HAP-1 (cell line): ENCODE results near the gene SYCE1.

Experiments used
- DNase-seq, 2 experiments: peaks; one replicate each; pipeline ENCODE4 v3.0.0-alpha.2; 2016 to 2020; ENCODE audit warnings: low spot score in 2 of 2
- H3K27me3 ChIP-seq: fragments of 250-450 bp; sonication (Bioruptor Pico); 2 replicates; pipeline ENCODE4 v1.5.1; 2020; ENCODE audit warnings: low read depth, mild to moderate bottlenecking, moderate library complexity
- H3K36me3 ChIP-seq: fragments of 250-450 bp; sonication (Bioruptor Pico); replicated peaks from 2 replicates; pipeline ENCODE4 v1.5.1; 2020; ENCODE audit warnings: mild to moderate bottlenecking
- H3K4me1 ChIP-seq: fragments of 250-450 bp; sonication (Bioruptor Pico); 2 replicates; pipeline ENCODE4 v1.5.1; 2020; ENCODE audit warnings: mild to moderate bottlenecking
- H3K4me3 ChIP-seq: fragments of 250-450 bp; sonication (Bioruptor Pico); 2 replicates; pipeline ENCODE4 v1.5.1; 2020; ENCODE audit warnings: mild to moderate bottlenecking, moderate library complexity
- H3K9me3 ChIP-seq: fragments of 250-450 bp; sonication (Bioruptor Pico); 2 replicates; pipeline ENCODE4 v1.5.1; 2020; ENCODE audit warnings: mild to moderate bottlenecking, moderate library complexity
- in situ Hi-C: fragments of 300-500 bp; cut with MboI; formaldehyde crosslinking; loops from 3 replicates; pipeline ENCODE4 v1.14.3; 2020; ENCODE audit warnings: low sequenced_read_pairs, inconsistent platforms, mixed read lengths

The SYCE1 gene

DNA sequence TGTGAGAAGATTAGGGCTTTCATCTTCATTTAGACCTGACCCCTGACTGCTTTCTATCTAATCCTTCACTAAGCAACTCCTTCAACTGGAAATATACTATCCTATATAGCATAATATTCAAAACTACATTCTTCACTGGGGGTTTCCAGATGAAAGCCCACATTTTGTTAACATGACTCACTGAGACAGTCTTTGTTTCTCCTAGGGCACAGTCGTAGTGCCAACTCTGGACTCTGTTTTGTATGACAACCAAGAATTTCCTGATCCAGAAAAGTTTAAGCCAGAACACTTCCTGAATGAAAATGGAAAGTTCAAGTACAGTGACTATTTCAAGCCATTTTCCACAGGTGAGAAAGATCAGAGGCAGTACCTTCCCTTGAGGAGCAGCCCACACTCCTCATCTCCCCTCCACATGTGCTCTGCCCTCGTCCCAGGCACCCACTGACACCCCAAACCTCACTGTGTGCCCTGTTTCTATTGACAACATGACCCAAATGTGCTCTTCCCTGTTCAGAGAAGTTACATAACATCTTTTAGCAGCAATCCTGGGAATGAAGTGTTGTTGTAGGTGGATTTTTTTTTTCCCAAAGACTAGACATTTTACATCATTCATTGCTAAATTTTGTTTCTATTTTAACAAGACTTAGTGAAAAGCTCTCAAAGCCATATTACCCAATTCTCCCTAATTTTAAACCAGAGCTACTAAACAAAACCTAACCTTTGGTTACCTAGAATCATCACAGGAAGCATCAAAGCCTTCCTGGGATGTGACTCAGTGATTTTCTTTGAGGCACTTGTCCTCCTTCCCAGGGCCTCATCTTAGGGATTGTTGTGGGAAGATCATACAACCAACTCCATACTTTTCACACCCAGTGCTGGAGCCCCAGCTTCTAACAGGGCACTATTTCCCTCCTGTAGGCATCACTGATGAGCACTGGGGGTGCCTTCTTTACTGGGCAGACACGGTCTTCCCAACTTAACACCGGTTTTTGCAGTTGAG, 27.5 kb downstream of the SYCE1 start:
- H3K9me3 ChIP-seq = no peaks in the 10 kb centered on the region
- H3K27me3 ChIP-seq = no peaks in the 10 kb centered on the region
- H3K36me3 ChIP-seq = no peaks in the 10 kb centered on the region
- in situ Hi-C loops = no loop called here
- peaks cover 6% of the 10 kb centered on the region for H3K4me1 ChIP-seq
- DNase-seq = no peak
- H3K4me3 ChIP-seq = no peak overlapping the region

DNA sequence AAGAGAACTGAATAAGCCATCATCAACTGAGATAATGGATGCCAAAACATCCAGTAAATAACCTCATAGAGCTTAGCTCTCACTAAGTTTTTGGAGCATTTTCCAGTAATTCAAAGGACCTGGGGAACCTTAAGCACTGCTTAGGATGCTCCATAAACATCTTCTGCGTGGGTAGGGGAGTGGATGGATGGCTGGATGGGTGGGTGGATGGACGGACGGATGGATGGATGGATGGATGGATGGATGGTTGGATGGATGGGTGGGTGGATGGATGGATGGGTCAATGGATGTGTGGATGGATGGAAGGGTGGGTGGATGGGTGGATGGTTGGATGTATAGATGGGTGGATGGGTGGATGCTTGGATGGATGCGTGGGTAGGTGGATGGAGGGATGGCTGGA, 29.2 kb downstream of the SYCE1 start:
- Histone ChIP-seq H3K36me3 (no peaks in the 10 kb centered on the region), H3K9me3 (no peaks in the 10 kb centered on the region), H3K4me3 (no peak overlapping the region), H3K27me3 (no peaks in the 10 kb centered on the region), H3K4me1 (no peaks in the 10 kb centered on the region)
- DNase-seq = no peak
- in situ Hi-C loops = no loop called here

DNA sequence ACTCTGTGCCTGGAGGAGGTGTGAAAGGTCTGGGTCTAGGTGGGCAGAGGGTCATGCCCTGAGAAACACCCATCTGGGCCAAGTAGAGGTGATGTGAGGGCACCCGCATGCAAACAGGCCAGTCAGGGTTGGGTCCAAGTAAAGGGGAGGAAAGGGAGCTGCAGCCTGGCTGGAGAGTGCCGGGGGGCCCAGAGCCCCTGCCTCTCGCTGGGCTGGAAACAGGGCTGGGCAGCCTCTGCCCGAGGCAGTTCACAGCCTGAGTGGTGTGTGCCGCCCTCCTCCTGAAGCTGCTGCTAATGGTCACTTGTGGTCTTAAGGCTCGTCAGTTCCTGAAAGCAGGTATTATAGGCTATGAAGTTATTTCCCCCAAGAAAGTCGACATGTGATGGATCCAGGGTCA, 31.0 kb downstream of the SYCE1 start:
- Histone ChIP-seq H3K4me3 (no peak overlapping the region), H3K27me3 (peaks cover 12% of the 10 kb centered on the region), H3K4me1 (no peaks in the 10 kb centered on the region; the same call in 1 of the 2 replicates), H3K36me3 (no peaks in the 10 kb centered on the region), H3K9me3 (no peaks in the 10 kb centered on the region)
- DNase-seq = no peak
- in situ Hi-C loops = no loop called here

DNA sequence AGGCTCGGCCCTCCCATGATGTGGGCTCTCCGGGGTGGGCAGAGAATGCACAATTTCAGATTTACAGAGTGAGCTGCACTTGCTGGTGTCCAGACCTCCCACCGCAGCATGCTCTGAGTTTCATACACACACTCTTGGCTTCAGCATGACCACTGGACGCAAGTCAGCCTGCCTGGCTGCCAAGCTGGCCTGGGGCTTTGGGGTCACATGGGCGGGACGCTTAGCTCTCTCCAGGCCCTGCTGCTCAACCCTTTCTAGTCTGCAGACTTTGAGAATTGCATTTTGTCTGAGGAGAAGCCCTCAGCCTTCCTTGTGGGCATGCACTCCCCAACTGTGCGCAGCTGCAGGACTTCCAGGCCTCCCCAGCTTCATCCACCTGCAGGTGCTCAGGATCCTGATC, 32.5 kb downstream of the SYCE1 start:
- Histone ChIP-seq H3K36me3 (no peaks in the 10 kb centered on the region), H3K4me1 (peaks cover 3% of the 10 kb centered on the region; the same call in 1 of the 2 replicates), H3K9me3 (no peaks in the 10 kb centered on the region), H3K27me3 (peaks cover 21% of the 10 kb centered on the region), H3K4me3 (no peak overlapping the region)
- in situ Hi-C loops = no loop called here
- no peak for DNase-seq

DNA sequence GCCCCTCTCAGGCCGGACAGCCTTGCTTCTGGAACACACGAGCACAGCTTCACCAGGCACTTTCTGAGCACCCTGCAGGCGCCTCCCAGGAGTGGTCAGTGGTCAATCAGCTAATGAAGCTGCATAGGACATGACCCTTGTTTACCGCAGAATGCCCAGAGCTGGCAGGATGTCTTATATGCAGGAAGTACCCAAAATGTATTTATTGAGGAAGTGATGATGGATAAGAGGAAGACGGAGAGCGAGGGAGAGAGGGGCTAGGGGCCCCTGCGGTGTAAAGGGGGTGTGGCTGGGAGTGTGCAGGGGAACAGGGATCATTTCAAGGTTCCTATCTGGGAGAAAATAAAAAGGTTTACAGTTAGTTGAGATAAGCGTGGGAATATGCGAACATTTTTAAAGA, 34.9 kb downstream of the SYCE1 start:
- Histone ChIP-seq H3K36me3 (no peaks in the 10 kb centered on the region), H3K9me3 (no peaks in the 10 kb centered on the region), H3K27me3 (peaks cover 21% of the 10 kb centered on the region), H3K4me1 (peaks cover 3% of the 10 kb centered on the region; the same call in 1 of the 2 replicates), H3K4me3 (no peak overlapping the region)
- DNase-seq = no peak
- in situ Hi-C loops = no loop called here

DNA sequence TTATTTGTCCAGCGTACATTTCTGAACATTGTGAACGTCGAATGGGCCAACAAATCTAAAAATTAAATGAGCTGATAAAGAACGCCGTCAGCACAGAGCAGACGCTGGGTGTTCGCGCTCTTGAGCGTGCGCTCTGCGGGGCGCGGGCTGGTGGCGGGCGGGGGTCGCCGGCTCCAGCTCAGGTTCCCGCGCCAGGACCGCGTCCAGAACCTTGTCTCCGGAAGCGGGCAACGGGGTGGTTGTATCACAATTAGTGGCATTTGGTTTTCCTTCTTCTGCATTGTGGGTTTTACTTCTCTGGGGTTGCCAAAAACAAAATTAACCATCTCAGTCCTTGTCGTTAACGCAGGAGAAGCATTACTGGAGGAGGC, 35.8 kb downstream of the SYCE1 start:
- H3K9me3 ChIP-seq = no peaks in the 10 kb centered on the region
- H3K27me3 ChIP-seq = peaks cover 21% of the 10 kb centered on the region
- in situ Hi-C loops = no loop called here

DNA sequence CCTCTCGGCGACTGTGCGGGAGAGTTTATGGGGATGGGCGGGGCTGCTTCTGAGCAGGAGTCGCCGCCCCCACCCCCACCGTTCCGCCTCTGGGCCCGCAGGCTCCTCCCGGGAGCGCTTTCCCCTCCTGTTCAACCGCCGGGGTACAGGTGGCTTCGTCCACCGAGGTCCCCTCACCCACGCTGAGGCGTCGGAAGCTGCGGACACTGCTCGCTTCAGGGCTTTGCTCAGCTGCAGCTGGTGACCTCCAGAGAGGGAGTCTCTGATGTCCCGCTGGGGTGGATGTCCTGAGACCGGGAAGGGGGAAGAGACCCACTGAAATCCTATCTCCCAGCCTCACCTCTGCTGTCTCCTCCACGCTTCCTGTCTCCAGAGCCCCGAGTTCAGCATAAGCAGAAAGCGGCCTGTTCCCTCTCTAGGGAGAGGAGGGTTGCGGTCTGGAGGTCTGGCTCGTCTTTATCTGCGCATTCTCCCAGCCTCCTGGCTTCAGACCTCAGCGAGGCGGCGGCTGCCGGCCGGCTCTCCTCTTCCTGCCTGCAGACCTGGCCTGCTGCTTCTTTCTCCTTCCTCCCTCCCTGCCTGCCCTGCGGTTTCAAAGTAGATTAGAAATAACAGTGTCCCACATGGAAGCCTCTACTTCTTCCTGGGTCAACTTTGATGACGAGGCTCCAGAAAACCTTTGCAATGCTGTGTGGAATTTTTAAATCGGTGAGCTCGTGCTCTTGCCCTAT, 36.4 kb downstream of the SYCE1 start:
- Histone ChIP-seq H3K9me3 (no peaks in the 10 kb centered on the region), H3K4me1 (peaks cover 3% of the 10 kb centered on the region; the same call in 1 of the 2 replicates), H3K4me3 (peak overlapping the region; percentile 3; the same call in 1 of the 2 replicates), H3K27me3 (peaks cover 21% of the 10 kb centered on the region), H3K36me3 (no peaks in the 10 kb centered on the region)
- peak in 1 of 2 experiments; percentile 49 for DNase-seq
- in situ Hi-C loops = no loop called here

More for the DNA sequence above, 35.8 kb downstream of the SYCE1 start:
- no peak overlapping the region for H3K4me3 ChIP-seq
- H3K36me3 ChIP-seq = no peaks in the 10 kb centered on the region
- DNase-seq = no peak
- H3K4me1 ChIP-seq = peaks cover 3% of the 10 kb centered on the region; the same call in 1 of the 2 replicates

DNA sequence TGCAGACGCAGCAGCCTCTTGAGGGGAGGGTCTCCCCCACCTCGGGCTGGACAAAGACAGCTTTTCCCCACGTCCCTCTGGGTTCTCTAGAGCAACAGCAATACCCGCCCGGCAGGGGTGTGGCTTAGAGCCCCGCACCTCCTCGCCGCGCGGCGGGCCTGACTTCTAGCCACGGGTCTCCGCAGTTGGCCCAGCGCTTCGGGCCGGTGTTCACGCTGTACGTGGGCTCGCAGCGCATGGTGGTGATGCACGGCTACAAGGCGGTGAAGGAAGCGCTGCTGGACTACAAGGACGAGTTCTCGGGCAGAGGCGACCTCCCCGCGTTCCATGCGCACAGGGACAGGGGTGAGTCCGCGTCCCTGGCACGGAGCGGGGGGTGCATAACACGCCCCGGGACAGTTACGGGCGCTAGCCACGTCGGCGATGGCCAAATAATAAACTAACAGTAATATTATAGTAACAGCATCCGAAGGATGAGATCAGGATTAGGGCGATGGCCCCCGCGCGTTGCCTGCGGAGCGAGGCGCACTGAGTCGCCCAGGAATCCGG, 37.0 kb downstream of the SYCE1 start:
- Histone ChIP-seq H3K9me3 (no peaks in the 10 kb centered on the region), H3K36me3 (no peaks in the 10 kb centered on the region), H3K4me3 (no peak overlapping the region), H3K27me3 (peaks cover 21% of the 10 kb centered on the region), H3K4me1 (peaks cover 3% of the 10 kb centered on the region; the same call in 1 of the 2 replicates)
- DNase-seq = no peak
- in situ Hi-C loops = no loop called here

DNA sequence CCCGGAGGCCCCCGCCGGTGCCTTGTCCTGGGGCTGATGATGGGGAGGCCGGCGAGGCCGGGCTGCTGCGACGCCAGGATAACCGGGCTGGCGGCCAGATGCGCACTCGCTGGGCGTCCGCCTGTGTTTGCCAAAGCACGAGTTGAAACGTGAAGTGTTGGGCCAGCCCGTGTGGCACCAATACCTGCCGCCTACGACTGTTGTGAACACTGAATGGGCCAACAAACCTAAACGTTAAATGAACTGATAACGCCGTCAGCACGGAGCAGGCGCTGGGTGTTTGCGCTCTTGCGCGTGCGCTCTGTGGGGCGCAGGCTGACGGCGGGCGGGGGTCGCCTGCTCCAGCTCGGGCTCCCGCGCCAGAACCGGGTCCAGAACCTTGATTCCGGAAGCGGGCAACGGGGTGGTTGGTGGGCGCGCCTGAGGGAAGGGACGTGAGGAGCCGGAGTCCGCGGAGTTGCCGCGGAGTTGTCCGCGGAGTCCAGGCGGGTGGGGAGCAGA, 37.6 kb downstream of the SYCE1 start:
- Histone ChIP-seq H3K27me3 (peaks cover 21% of the 10 kb centered on the region), H3K9me3 (no peaks in the 10 kb centered on the region), H3K4me3 (no peak overlapping the region), H3K36me3 (no peaks in the 10 kb centered on the region), H3K4me1 (peaks cover 3% of the 10 kb centered on the region; the same call in 1 of the 2 replicates)
- DNase-seq = no peak
- in situ Hi-C loops = no loop called here

DNA sequence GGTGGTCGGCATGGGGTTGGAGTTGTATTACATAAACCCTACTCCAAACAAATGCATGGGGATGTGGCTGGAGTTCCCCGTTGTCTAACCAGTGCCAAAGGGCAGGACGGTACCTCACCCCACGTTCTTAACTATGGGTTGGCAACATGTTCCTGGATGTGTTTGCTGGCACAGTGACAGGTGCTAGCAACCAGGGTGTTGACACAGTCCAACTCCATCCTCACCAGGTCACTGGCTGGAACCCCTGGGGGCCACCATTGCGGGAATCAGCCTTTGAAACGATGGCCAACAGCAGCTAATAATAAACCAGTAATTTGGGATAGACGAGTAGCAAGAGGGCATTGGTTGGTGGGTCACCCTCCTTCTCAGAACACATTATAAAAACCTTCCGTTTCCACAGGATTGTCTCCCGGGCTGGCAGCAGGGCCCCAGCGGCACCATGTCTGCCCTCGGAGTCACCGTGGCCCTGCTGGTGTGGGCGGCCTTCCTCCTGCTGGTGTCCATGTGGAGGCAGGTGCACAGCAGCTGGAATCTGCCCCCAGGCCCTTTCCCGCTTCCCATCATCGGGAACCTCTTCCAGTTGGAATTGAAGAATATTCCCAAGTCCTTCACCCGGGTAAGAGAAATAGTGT, 38.3 kb downstream of the SYCE1 start, which contains the start of gene CYP2E1:
Gene CYP2E1, plus strand, starts transcription at position 407 of the 632 bp plus-strand sequence. Its CDS starts 33 bp downstream, at position 440.
- in situ Hi-C loops = no loop called here
- no peak for DNase-seq
- H3K9me3 ChIP-seq = no peaks in the 10 kb centered on the region
- no peaks in the 10 kb centered on the region for H3K36me3 ChIP-seq
- peaks cover 21% of the 10 kb centered on the region for H3K27me3 ChIP-seq
- H3K4me3 ChIP-seq = no peak within 1 kb of the TSS
- peaks cover 3% of the 10 kb centered on the region; the same call in 1 of the 2 replicates for H3K4me1 ChIP-seq

DNA sequence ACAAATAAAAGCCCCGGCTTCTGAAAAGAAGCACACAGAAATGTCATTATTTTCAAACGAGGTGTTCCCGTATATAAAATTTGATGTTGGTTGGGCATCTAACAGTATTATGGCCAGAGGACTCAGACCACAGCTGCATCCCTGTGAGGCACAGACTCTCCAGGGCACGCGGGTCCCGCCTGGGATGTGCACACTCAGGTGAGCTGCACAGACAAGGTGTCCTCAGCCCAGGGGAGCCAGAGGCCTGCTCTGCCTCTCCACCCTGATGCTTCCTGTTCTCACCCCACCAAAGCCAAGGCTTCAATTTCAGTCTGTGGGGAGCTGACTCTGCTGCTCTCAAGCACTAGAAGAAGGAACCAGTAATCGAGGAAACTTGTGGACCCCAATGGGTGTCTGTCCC, 39.9 kb downstream of the SYCE1 start:
- DNase-seq = no peak
- H3K27me3 ChIP-seq = peaks cover 17% of the 10 kb centered on the region
- no peak overlapping the region for H3K4me3 ChIP-seq
- no peaks in the 10 kb centered on the region for H3K36me3 ChIP-seq
- in situ Hi-C loops = no loop called here
- no peaks in the 10 kb centered on the region for H3K9me3 ChIP-seq
- H3K4me1 ChIP-seq = peaks cover 7% of the 10 kb centered on the region; the same call in 1 of the 2 replicates

DNA sequence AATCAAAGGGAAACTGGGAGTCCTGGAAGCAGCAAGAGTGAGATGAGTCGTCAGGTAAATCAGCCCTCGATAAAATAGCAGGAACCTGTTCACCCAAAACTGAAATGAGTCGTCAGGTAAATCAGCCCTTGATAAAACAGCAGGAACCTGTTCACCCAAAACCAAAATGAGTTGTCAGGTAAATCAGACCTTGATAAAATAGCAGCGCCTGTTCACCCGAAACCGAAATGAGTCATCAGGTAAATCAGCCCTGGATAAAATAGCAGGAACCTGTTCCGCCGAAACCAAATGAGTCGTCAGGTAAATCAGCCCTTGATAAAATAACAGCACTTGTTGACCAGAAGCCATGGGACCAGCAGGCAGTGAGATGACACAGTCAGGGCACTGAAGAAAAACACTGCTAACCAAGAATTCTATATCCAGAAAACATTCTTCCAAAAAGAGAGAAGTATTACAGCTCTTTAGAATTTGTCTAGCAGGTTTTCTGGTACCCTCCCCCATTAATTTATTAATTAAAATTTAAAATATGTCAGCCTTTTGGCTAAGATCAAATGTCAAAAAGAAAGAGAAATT, 41.7 kb downstream of the SYCE1 start:
- Histone ChIP-seq H3K36me3 (no peaks in the 10 kb centered on the region), H3K4me3 (no peak overlapping the region), H3K9me3 (no peaks in the 10 kb centered on the region), H3K4me1 (peaks cover 4% of the 10 kb centered on the region; the same call in 1 of the 2 replicates), H3K27me3 (peaks cover 1% of the 10 kb centered on the region)
- in situ Hi-C loops = no loop called here
- no peak for DNase-seq
